Neuronal stem cell (in vitro differentiated cells): Measurements from ENCODE around the gene CDH19.
A peak's percentile ranks its signal among the peaks of the same experiment; 100 is the strongest.

Source experiments
- DNase-seq: peaks from one replicate; pipeline ENCODE4 v3.0.0-alpha.2; 2013; ENCODE audit warnings: low spot score
- H2AFZ ChIP-seq: one replicate; pipeline ENCODE4 v1.6.1; 2013; ENCODE audit warnings: mild to moderate bottlenecking, low read length, inconsistent platforms
- H2AK5ac ChIP-seq: 2 replicates; pipeline ENCODE4 v1.6.1; 2013; ENCODE audit warnings: low read depth, mild to moderate bottlenecking, inconsistent platforms, low read length, moderate library complexity, mixed read lengths
- H2BK120ac ChIP-seq: 2 replicates; pipeline ENCODE4 v1.6.1; 2013; ENCODE audit warnings: low read depth, mild to moderate bottlenecking, inconsistent platforms, low read length, moderate library complexity, mixed read lengths
- H2BK12ac ChIP-seq: one replicate; pipeline ENCODE4 v1.6.1; 2013; ENCODE audit warnings: low read length, inconsistent platforms
- H2BK15ac ChIP-seq: 2 replicates; pipeline ENCODE4 v1.6.1; 2013; ENCODE audit warnings: mild to moderate bottlenecking, low read length, inconsistent platforms, mixed read lengths
- H2BK5ac ChIP-seq: one replicate; pipeline ENCODE4 v1.6.1; 2013; ENCODE audit warnings: inconsistent platforms, mild to moderate bottlenecking, low read length, moderate library complexity
- H3K14ac ChIP-seq: one replicate; pipeline ENCODE4 v1.6.1; 2013; ENCODE audit warnings: low read length, inconsistent platforms
- H3K18ac ChIP-seq: 2 replicates; pipeline ENCODE4 v1.6.1; 2013; ENCODE audit warnings: low read length, inconsistent platforms
- H3K23ac ChIP-seq: 2 replicates; pipeline ENCODE4 v1.6.1; 2013; ENCODE audit warnings: low read depth, mild to moderate bottlenecking, mixed read lengths, low read length, inconsistent platforms; ENCODE audit not compliant: poor library complexity
- H3K27ac ChIP-seq: replicated peaks from 3 replicates; pipeline ENCODE4 v1.5.1; 2013; ENCODE audit warnings: low read length, inconsistent platforms
- H3K27me3 ChIP-seq, 3 experiments: 2 replicates each; pipeline ENCODE4 v1.6.1; 2013; ENCODE audit warnings: low read length in 3 of 3, mild to moderate bottlenecking in 2 of 3, inconsistent platforms in 1 of 3, low read depth in 1 of 3, mixed read lengths in 1 of 3, moderate library complexity in 1 of 3; ENCODE audit not compliant: control insufficient read depth in 3 of 3, insufficient read depth in 3 of 3
- H3K36me3 ChIP-seq, 2 donors: replicated peaks in 1 of 2; 2 replicates each; pipeline ENCODE4 v1.6.1; 2013; ENCODE audit warnings: low read length in 2 of 2; ENCODE audit not compliant: control insufficient read depth in 2 of 2, insufficient read depth in 2 of 2
- H3K4ac ChIP-seq: 2 replicates; pipeline ENCODE4 v1.6.1; 2013; ENCODE audit warnings: inconsistent platforms, mild to moderate bottlenecking, low read length, moderate library complexity
- H3K4me1 ChIP-seq, 2 donors: 1 replicate in 1 of 2; 2 replicates in 1 of 2; pipeline ENCODE4 v1.6.1; 2013; ENCODE audit warnings: low read length in 2 of 2, low read depth in 1 of 2; ENCODE audit not compliant: control insufficient read depth in 2 of 2, insufficient read depth in 1 of 2
- H3K4me2 ChIP-seq: one replicate; pipeline ENCODE4 v1.6.1; 2013; ENCODE audit warnings: mild to moderate bottlenecking, low read length, inconsistent platforms; ENCODE audit not compliant: insufficient read depth, poor library complexity, severe bottlenecking
- H3K4me3 ChIP-seq, 2 donors: 2 replicates each; pipeline ENCODE4 v1.5.1; 2013; ENCODE audit warnings: low read length in 2 of 2, mild to moderate bottlenecking in 2 of 2, inconsistent platforms in 1 of 2, moderate library complexity in 1 of 2
- H3K79me1 ChIP-seq: one replicate; pipeline ENCODE4 v1.6.1; 2013; ENCODE audit warnings: low read depth, mild to moderate bottlenecking, inconsistent platforms, low read length, moderate library complexity
- H3K9ac ChIP-seq: one replicate; pipeline ENCODE4 v1.6.1; 2013; ENCODE audit warnings: mild to moderate bottlenecking, low read depth, low read length, inconsistent platforms; ENCODE audit not compliant: poor library complexity
- H3K9me3 ChIP-seq, 2 donors: replicated peaks in 1 of 2; 2 replicates each; pipeline versions ENCODE3 to v1.6.1; 2013; ENCODE audit warnings: low read length in 2 of 2, mild to moderate bottlenecking in 2 of 2, inconsistent platforms in 1 of 2, low read depth in 1 of 2, mixed read lengths in 1 of 2, moderate library complexity in 1 of 2; ENCODE audit not compliant: control insufficient read depth in 2 of 2, insufficient read depth in 1 of 2
- H4K8ac ChIP-seq: one replicate; pipeline ENCODE4 v1.6.1; 2013; ENCODE audit warnings: low read depth, mild to moderate bottlenecking, inconsistent platforms, low read length, moderate library complexity
- H4K91ac ChIP-seq: one replicate; pipeline ENCODE4 v1.6.1; 2013; ENCODE audit warnings: low read length, low read depth, mild to moderate bottlenecking, inconsistent platforms; ENCODE audit not compliant: poor library complexity
- WGBS, 2 donors: extraction: QIAGEN DNeasy Blood & Tissue Kit; methylation state at CpG; one replicate each; pipeline ENCODE4 v1.1.7; 2013; ENCODE audit warnings: missing lambda C conversion rate in 2 of 2, mixed read lengths in 1 of 2; ENCODE audit not compliant: insufficient read length in 2 of 2, insufficient replicate concordance in 1 of 2; ENCODE audit errors: extremely low coverage in 2 of 2; 5-methylcytosine and 5-hydroxymethylcytosine counted together

The CDH19 gene

GRCh38 chr18:66553824-66554223, 50.1 kb downstream of the CDH19 start:
- Histone ChIP-seq H3K23ac (no peak overlapping the region), H4K8ac (no peak overlapping the region), H3K4me1 (no peaks in the 10 kb centered on the region), H4K91ac (no peak overlapping the region), H2AFZ (no peak overlapping the region), H3K4me2 (no peak overlapping the region), H2BK15ac (no peak overlapping the region), H3K36me3 (no peaks in the 10 kb centered on the region), H3K4me3 (no peak overlapping the region), H2BK120ac (no peak overlapping the region), H3K79me1 (no peaks in the 10 kb centered on the region), H3K4ac (no peak overlapping the region), H3K14ac (no peak overlapping the region), H3K9ac (no peak overlapping the region), H3K9me3 (no peaks in the 10 kb centered on the region), H2BK12ac (no peak overlapping the region), H2AK5ac (no peak overlapping the region), H3K27ac (no peak overlapping the region), H3K18ac (no peak overlapping the region), H2BK5ac (no peak overlapping the region), H3K27me3 (no peaks in the 10 kb centered on the region)
- WGBS, 2 donors, result no CpG with 5 or more reads among the region's 1 CpG
- DNase-seq, result no peak

- Histone ChIP-seq H3K4ac (no peak overlapping the region), H3K23ac (no peak overlapping the region), H3K79me1 (no peaks in the 10 kb centered on the region), H3K4me1 (no peaks in the 10 kb centered on the region), H3K18ac (no peak overlapping the region), H3K4me2 (no peak overlapping the region), H2AFZ (peak overlapping the region; percentile 6), H4K91ac (no peak overlapping the region), H3K27me3 (no peaks in the 10 kb centered on the region), H4K8ac (no peak overlapping the region), H3K14ac (no peak overlapping the region), H2BK5ac (no peak overlapping the region), H2BK15ac (no peak overlapping the region), H2BK120ac (no peak overlapping the region), H3K27ac (no peak overlapping the region), H2BK12ac (no peak overlapping the region), H3K9ac (no peak overlapping the region), H3K9me3 (no peaks in the 10 kb centered on the region), H2AK5ac (no peak overlapping the region), H3K36me3 (no peaks in the 10 kb centered on the region), H3K4me3 (no peak overlapping the region)
- WGBS, 2 donors, result no CpG with 5 or more reads among the region's 3 CpGs
- DNase-seq, result no peak
These were observed 53.5 kb downstream of the CDH19 start for GRCh38 chr18:66550366-66550765.

GRCh38 chr18:66548747-66549146, 55.1 kb downstream of the CDH19 start:
- H4K8ac ChIP-seq, result no peak overlapping the region
- no peaks in the 10 kb centered on the region for H3K79me1 ChIP-seq
- no peak overlapping the region for H3K27ac ChIP-seq
- H2BK15ac ChIP-seq, result no peak overlapping the region
- H2AFZ ChIP-seq, result no peak overlapping the region
- no peak overlapping the region for H3K9ac ChIP-seq
- no peak overlapping the region for H3K4me2 ChIP-seq
- no peaks in the 10 kb centered on the region for H3K36me3 ChIP-seq
- no peak overlapping the region for H2BK12ac ChIP-seq
- H3K27me3 ChIP-seq, result no peaks in the 10 kb centered on the region
- WGBS, 2 donors, result no CpG with 5 or more reads among the region's 3 CpGs
- H2BK5ac ChIP-seq, result no peak overlapping the region
- no peak overlapping the region for H3K4me3 ChIP-seq
- no peaks in the 10 kb centered on the region for H3K4me1 ChIP-seq
- no peak overlapping the region for H2BK120ac ChIP-seq
- H3K4ac ChIP-seq, result no peak overlapping the region
- no peak overlapping the region for H3K14ac ChIP-seq
- DNase-seq, result no peak
- no peak overlapping the region for H2AK5ac ChIP-seq
- H3K18ac ChIP-seq, result no peak overlapping the region
- H3K9me3 ChIP-seq, result no peaks in the 10 kb centered on the region
- no peak overlapping the region for H3K23ac ChIP-seq
- H4K91ac ChIP-seq, result no peak overlapping the region

- Histone ChIP-seq H3K4me3 (no peak overlapping the region), H3K14ac (no peak overlapping the region), H2AFZ (peak overlapping the region; percentile 26), H3K79me1 (no peaks in the 10 kb centered on the region), H2AK5ac (no peak overlapping the region), H3K4me2 (no peak overlapping the region), H3K36me3 (no peaks in the 10 kb centered on the region), H2BK12ac (no peak overlapping the region), H3K4me1 (peaks cover 2 to 11% of the 10 kb centered on the region in 2 donors), H3K9me3 (no peaks in the 10 kb centered on the region), H4K91ac (no peak overlapping the region), H3K27me3 (no peaks in the 10 kb centered on the region), H3K27ac (no peak overlapping the region), H3K23ac (no peak overlapping the region), H2BK120ac (no peak overlapping the region), H2BK15ac (no peak overlapping the region), H2BK5ac (no peak overlapping the region), H3K18ac (no peak overlapping the region), H3K4ac (no peak overlapping the region), H3K9ac (no peak overlapping the region), H4K8ac (no peak overlapping the region)
- no CpG with 5 or more reads among the region's 4 CpGs for WGBS, 2 donors
- no peak for DNase-seq
These were observed 69.8 kb downstream of the CDH19 start for GRCh38 chr18:66534110-66534509.
